ENCODE measurements around the gene C14orf93. TPM values are rescaled to one million over a fixed set of nuclear protein-coding genes. Genes with fewer than 3 reads are reported as not detected.

The C14orf93 gene
- total RNA-seq, 3 donors from 2014 or later: 10.8 to 24.1 (median 19.4) TPM

GRCh38 chr14:23047751-23048693 lies 38.1 kb upstream of the C14orf93 start:
- Histone ChIP-seq H3K27me3 (no peaks in the 10 kb centered on the region), H3K27ac (no peak overlapping the region), H3K9me3 (no peaks in the 10 kb centered on the region), H3K4me1 (no peaks in the 10 kb centered on the region), H3K4me3 (no peak overlapping the region), H3K36me3 (no peaks in the 10 kb centered on the region)
- TF ChIP-seq CTCF (IDR thresholded peaks at IDR 0.05) (no peak), POLR2AphosphoS5 (IDR thresholded peaks at IDR 0.05) (no peak), POLR2A (IDR thresholded peaks at IDR 0.05) (no peak)
- DNase-seq (ENCODE audit: low spot score in 2 of 2): no peak
- intact Hi-C loops (cut with DNase I; ENCODE audit: low total_unique reads): no loop called here

- H3K36me3 ChIP-seq: no peaks in the 10 kb centered on the region
- no peak overlapping the region for H3K4me3 ChIP-seq
- DNase-seq (ENCODE audit: low spot score in 2 of 2): no peak
- TF ChIP-seq POLR2AphosphoS5 (IDR thresholded peaks at IDR 0.05) (no peak), POLR2A (IDR thresholded peaks at IDR 0.05) (no peak), CTCF (IDR thresholded peaks at IDR 0.05) (no peak)
- intact Hi-C loops (cut with DNase I; ENCODE audit: low total_unique reads): no loop called here
- H3K27ac ChIP-seq: no peak overlapping the region
- no peaks in the 10 kb centered on the region for H3K4me1 ChIP-seq
- no peaks in the 10 kb centered on the region for H3K9me3 ChIP-seq
- H3K27me3 ChIP-seq: no peaks in the 10 kb centered on the region
Observed at GRCh38 chr14:23047034-23047634, 37.2 kb upstream of the C14orf93 start.

- Histone ChIP-seq H3K27ac (no peak overlapping the region), H3K36me3 (no peaks in the 10 kb centered on the region), H3K4me1 (no peaks in the 10 kb centered on the region), H3K9me3 (no peaks in the 10 kb centered on the region), H3K4me3 (no peak overlapping the region), H3K27me3 (no peaks in the 10 kb centered on the region)
- no peak for DNase-seq (ENCODE audit: low spot score in 2 of 2)
- TF ChIP-seq POLR2AphosphoS5 (IDR thresholded peaks at IDR 0.05): no peak
- TF ChIP-seq POLR2A (IDR thresholded peaks at IDR 0.05): no peak
- TF ChIP-seq CTCF (IDR thresholded peaks at IDR 0.05): no peak
- intact Hi-C loops (cut with DNase I; ENCODE audit: low total_unique reads): no loop called here
Observed at GRCh38 chr14:23045419-23046357, 35.7 kb upstream of the C14orf93 start.

GRCh38 chr14:23044840-23045239 lies 34.9 kb upstream of the C14orf93 start:
- Histone ChIP-seq H3K4me3 (no peak overlapping the region), H3K27ac (no peak overlapping the region), H3K27me3 (no peaks in the 10 kb centered on the region), H3K4me1 (no peaks in the 10 kb centered on the region), H3K36me3 (no peaks in the 10 kb centered on the region), H3K9me3 (no peaks in the 10 kb centered on the region)
- TF ChIP-seq POLR2A (IDR thresholded peaks at IDR 0.05): no peak
- no peak for TF ChIP-seq POLR2AphosphoS5 (IDR thresholded peaks at IDR 0.05)
- TF ChIP-seq CTCF (IDR thresholded peaks at IDR 0.05): no peak
- intact Hi-C loops (cut with DNase I; ENCODE audit: low total_unique reads): no loop called here
- DNase-seq (ENCODE audit: low spot score in 2 of 2): no peak

Measured in breast epithelium (tissue), 4 donors.